Stimulated activated effector memory CD8-positive, alpha-beta T cell treated with anti-CD3 and anti-CD28 coated beads, Interleukin-12 subunit alpha, Interleukin-12 subunit beta, amount 100 ng/mL, for 72 hours (primary cell): Measurements from ENCODE around the gene CMIP.
A peak's percentile ranks its signal among the peaks of the same experiment; 100 is the strongest.

Source experiments
- ATAC-seq: fragments of 150-1000 bp; cut with Tn5 transposase; 2 replicates; pipeline ENCODE4 v1.10.0; 2021
- DNase-seq, 2 donors: peaks; one replicate each; pipeline ENCODE4 v3.0.0; 2021 to 2022; ENCODE audit warnings: low spot score in 2 of 2
- H3K27ac Mint-ChIP-seq: one replicate; pipeline ENCODE4 v1.8.0; 2022; ENCODE audit warnings: mild to moderate bottlenecking, mixed read lengths
- H3K36me3 Mint-ChIP-seq: one replicate; pipeline ENCODE4 v1.8.0; 2022; ENCODE audit warnings: mild to moderate bottlenecking, mixed read lengths
- H3K4me1 Mint-ChIP-seq: one replicate; pipeline ENCODE4 v1.8.0; 2022; ENCODE audit warnings: mixed read lengths
- H3K4me3 Mint-ChIP-seq: one replicate; pipeline ENCODE4 v1.8.0; 2022; ENCODE audit warnings: mild to moderate bottlenecking, mixed read lengths
- H3K9me3 Mint-ChIP-seq: one replicate; pipeline ENCODE4 v1.8.0; 2022; ENCODE audit warnings: mixed read lengths

The CMIP gene

DNA sequence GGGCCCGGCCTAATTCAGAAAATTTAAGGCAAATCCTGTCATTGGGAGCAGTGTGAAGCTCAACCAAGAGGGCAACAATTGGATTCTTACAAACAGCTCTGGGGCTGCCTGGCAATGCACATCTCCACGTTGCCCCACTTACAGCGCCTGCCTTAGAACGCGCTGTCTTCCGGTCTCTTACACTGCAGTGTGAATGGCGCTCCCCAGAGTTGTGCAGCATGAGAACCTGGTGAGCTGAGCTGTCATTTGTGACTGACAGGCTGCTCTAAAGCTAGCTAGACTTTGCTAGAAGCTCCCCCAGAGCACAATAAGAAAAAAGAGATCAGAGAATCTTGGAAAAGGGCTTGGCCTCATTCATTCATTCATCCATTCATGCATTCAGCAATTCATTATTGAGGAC is 270.0 kb downstream of the CMIP start:
- no peak for DNase-seq
- no peak for ATAC-seq
- peaks cover 26% of the 10 kb centered on the region for H3K36me3 Mint-ChIP-seq
- peaks cover 45% of the 10 kb centered on the region for H3K4me1 Mint-ChIP-seq
- peak overlapping the region; percentile 17 for H3K27ac Mint-ChIP-seq
- peak overlapping the region; percentile 39 for H3K4me3 Mint-ChIP-seq
- no peaks in the 10 kb centered on the region for H3K9me3 Mint-ChIP-seq

DNA sequence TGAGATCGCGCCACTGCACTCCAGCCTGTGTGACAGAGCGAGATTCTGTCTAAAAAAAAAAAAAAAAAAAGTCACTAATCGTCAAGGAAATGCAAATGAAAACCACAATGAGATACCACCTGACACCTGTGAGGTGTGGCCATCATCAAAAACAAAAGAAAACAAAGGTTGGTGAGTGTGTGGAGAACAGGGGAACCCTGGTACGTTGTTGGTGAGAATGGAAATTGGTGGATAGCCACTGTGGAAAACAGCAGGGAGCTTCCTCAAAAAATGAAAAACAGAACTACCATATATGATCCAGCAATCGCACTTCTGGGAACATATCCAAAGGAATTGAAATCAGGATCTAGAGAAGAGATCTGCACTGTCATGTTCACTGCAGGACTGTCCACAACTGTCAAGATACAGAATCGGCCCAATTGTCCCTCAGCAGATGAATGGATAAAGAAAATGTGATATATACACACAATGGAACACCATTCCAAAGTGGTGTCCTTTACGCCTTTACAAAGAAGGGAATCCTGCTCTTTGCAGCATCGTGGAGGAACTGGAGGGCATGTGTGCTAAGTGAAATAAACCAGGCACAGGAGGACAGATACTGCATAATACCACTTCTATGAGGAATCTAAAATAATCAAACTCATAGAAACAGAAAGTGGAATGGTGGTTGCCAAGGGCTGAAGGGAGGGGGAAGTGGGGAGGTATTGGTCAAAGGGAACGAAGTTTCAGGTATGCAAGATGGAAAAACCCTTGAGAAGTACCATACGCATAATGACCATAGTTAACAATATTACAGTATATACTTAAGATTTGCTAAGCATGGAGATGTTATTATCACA is 271.0 kb downstream of the CMIP start:
- peak; percentile 29 for ATAC-seq
- no peak for DNase-seq
- peaks cover 26% of the 10 kb centered on the region for H3K36me3 Mint-ChIP-seq
- H3K27ac Mint-ChIP-seq, result peak overlapping the region; percentile 17
- H3K4me3 Mint-ChIP-seq, result peak overlapping the region; percentile 39
- peaks cover 47% of the 10 kb centered on the region for H3K4me1 Mint-ChIP-seq
- H3K9me3 Mint-ChIP-seq, result no peaks in the 10 kb centered on the region

- H3K36me3 Mint-ChIP-seq, result peaks cover 18% of the 10 kb centered on the region
- DNase-seq (peak in 1 of 2 donors; percentile 59), ATAC-seq (peak; percentile 65)
- peak overlapping the region; percentile 70 for H3K27ac Mint-ChIP-seq
- H3K4me3 Mint-ChIP-seq, result peak overlapping the region; percentile 72
- H3K4me1 Mint-ChIP-seq, result peaks cover 47% of the 10 kb centered on the region
- H3K9me3 Mint-ChIP-seq, result peaks cover 1% of the 10 kb centered on the region
Measured at GRCh38 chr16:81716478-81717225, 272.0 kb downstream of the CMIP start.

- peak overlapping the region; percentile 72 for H3K4me3 Mint-ChIP-seq
- H3K4me1 Mint-ChIP-seq, result peaks cover 47% of the 10 kb centered on the region
- peaks cover 11% of the 10 kb centered on the region for H3K36me3 Mint-ChIP-seq
- peaks cover 2% of the 10 kb centered on the region for H3K9me3 Mint-ChIP-seq
- DNase-seq (peak in 1 of 2 donors; percentile 69), ATAC-seq (peak; percentile 69)
- peak overlapping the region; percentile 90 for H3K27ac Mint-ChIP-seq
Measured at GRCh38 chr16:81717662-81718189, 273.1 kb downstream of the CMIP start.

DNA sequence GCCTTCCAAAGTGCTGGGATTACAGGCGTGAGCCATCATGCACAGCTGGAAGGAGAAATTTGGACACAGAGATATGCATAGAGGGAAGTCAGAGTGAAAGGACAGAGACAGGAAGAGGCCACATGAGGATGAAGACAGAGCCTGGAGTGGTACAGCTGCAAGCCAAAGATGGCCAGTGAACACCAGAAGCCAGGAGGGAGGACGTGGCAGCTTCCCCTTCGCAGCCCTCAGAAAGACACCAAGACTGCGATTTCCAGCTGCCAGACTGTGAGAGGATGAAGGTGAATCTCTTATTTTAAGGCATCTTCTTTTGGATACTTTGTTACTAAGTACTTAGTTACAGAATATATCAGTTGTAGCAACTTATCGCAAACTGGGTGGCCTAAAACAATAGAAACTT is 274.0 kb downstream of the CMIP start:
- Mint-ChIP-seq H3K9me3 (peaks cover 2% of the 10 kb centered on the region), H3K4me1 (peaks cover 47% of the 10 kb centered on the region), H3K4me3 (peak overlapping the region; percentile 72), H3K36me3 (peaks cover 9% of the 10 kb centered on the region), H3K27ac (peak overlapping the region; percentile 90)
- ATAC-seq (peak; percentile 17), DNase-seq (peak in 1 of 2 donors; percentile 56)

GRCh38 chr16:81719993-81720392 is 275.4 kb downstream of the CMIP start:
- Mint-ChIP-seq H3K4me1 (peaks cover 42% of the 10 kb centered on the region), H3K27ac (peak overlapping the region; percentile 90), H3K9me3 (peaks cover 2% of the 10 kb centered on the region), H3K4me3 (peak overlapping the region; percentile 72), H3K36me3 (peaks cover 5% of the 10 kb centered on the region)
- DNase-seq (no peak), ATAC-seq (no peak)

DNA sequence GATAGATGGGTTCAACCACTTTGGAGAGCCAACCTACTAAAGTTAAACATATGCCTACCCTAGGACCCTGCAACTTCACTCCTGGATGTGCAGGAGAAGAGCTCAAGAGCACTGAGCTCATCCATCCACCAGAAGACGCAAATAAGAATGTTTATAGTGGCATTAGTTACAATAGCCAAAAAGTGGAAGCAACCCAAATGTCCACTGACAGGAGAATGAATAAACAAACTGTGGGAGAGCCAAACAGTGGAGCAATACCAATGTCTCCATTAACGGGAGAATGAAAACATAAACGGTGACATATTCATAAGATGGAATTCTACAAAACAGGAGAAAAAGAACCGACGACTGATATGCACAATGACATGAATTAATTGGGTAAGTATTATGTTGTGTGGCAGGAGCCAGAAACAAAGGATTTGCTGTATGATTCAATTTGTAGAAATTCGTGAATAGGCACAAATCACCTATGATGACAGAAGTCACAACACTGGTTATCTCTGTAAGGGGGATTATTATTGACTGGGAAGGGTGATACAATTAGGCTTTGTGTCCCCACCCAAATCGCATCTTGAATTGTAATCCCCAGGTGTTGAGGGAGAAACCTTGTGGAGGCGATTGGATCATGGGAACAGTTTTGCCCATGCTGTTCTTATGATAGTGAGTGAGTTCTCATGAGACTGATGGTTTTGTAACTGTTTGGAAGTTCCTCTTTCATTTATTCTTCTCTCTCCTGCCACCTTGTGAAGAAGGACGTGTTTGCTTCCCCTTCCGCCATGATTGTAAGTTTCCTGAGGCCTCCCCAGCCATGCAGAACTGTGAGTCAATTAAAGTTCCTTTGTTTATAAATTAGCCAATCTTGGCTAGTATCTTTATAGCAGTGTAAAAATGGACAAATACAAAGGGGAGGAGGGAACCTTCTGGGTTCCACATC is 276.6 kb downstream of the CMIP start:
- ATAC-seq (no peak), DNase-seq (no peak)
- H3K27ac Mint-ChIP-seq, result no peak overlapping the region
- H3K9me3 Mint-ChIP-seq, result peaks cover 2% of the 10 kb centered on the region
- peaks cover 30% of the 10 kb centered on the region for H3K4me1 Mint-ChIP-seq
- no peaks in the 10 kb centered on the region for H3K36me3 Mint-ChIP-seq
- H3K4me3 Mint-ChIP-seq, result no peak overlapping the region

GRCh38 chr16:81723098-81723723 is 278.6 kb downstream of the CMIP start:
- no peak overlapping the region for H3K4me3 Mint-ChIP-seq
- ATAC-seq (peak; percentile 84), DNase-seq (peak; percentile 41 to 63)
- H3K9me3 Mint-ChIP-seq, result peaks cover 2% of the 10 kb centered on the region
- H3K4me1 Mint-ChIP-seq, result peaks cover 16% of the 10 kb centered on the region
- no peak overlapping the region for H3K27ac Mint-ChIP-seq
- H3K36me3 Mint-ChIP-seq, result no peaks in the 10 kb centered on the region

- Mint-ChIP-seq H3K4me1 (peaks cover 29% of the 10 kb centered on the region), H3K9me3 (no peaks in the 10 kb centered on the region), H3K36me3 (no peaks in the 10 kb centered on the region), H3K27ac (peak overlapping the region; percentile 79), H3K4me3 (peak overlapping the region; percentile 22)
- no peak for ATAC-seq
- no peak for DNase-seq
Measured at GRCh38 chr16:81728435-81728834, 283.8 kb downstream of the CMIP start.

DNA sequence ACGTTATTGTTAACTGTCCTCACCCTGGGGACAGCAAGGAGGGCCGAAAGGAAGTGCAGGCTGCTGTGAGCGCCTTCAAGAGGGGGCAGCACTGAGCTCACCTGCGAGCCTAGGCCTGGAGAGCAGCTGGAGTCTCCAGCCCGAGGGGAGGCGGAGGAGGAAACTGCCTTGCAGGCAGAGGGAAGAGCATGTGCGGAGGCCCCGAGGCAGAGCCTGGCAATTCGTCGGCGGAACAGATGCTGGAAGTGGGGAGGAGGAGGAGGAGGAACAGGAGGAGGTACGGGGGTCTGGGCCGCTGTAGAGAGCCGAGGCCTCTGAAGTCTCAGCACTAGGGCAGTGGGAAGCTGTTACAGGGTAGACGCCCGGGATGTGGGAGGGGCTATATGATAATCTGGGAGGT is 284.8 kb downstream of the CMIP start:
- Mint-ChIP-seq H3K4me1 (peaks cover 29% of the 10 kb centered on the region), H3K4me3 (peak overlapping the region; percentile 84), H3K27ac (peak overlapping the region; percentile 89), H3K36me3 (no peaks in the 10 kb centered on the region), H3K9me3 (no peaks in the 10 kb centered on the region)
- ATAC-seq (no peak), DNase-seq (no peak)

- Mint-ChIP-seq H3K36me3 (no peaks in the 10 kb centered on the region), H3K9me3 (no peaks in the 10 kb centered on the region), H3K4me3 (peak overlapping the region; percentile 84), H3K27ac (peak overlapping the region; percentile 89), H3K4me1 (peaks cover 29% of the 10 kb centered on the region)
- peak; percentile 43 to 81 for DNase-seq
- peak; percentile 90 for ATAC-seq
Measured at GRCh38 chr16:81730090-81731051, 285.8 kb downstream of the CMIP start.

GRCh38 chr16:81731649-81732048 is 287.0 kb downstream of the CMIP start:
- H3K4me1 Mint-ChIP-seq, result peaks cover 29% of the 10 kb centered on the region
- H3K4me3 Mint-ChIP-seq, result no peak overlapping the region
- no peak for DNase-seq

DNA sequence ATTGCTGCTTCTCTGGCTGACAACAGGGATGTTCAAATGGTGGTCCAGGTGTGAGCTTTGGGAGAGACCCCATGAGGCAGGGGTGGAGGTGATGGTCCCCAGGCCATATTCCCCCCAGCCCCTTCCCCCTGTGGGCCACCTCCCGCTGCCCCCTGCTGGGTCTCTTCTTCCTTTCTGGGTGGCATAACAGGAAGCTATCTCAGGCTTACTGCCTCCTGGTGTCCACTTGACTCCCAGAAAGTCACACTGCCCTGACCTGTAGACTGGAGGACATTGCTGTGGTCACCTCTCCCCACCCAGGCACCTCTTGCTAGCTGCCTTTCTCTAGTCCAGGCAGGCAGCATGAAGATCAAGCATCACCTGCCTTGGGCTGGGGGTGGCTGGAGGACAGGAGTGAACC is 288.1 kb downstream of the CMIP start:
- no peaks in the 10 kb centered on the region for H3K9me3 Mint-ChIP-seq
- peaks cover 30% of the 10 kb centered on the region for H3K4me1 Mint-ChIP-seq
- no peak for DNase-seq
- H3K36me3 Mint-ChIP-seq, result no peaks in the 10 kb centered on the region
- no peak overlapping the region for H3K4me3 Mint-ChIP-seq
- no peak for ATAC-seq
- H3K27ac Mint-ChIP-seq, result no peak overlapping the region

More at GRCh38 chr16:81731649-81732048, 287.0 kb downstream of the CMIP start:
- H3K27ac Mint-ChIP-seq, result no peak overlapping the region
- no peak for ATAC-seq
- no peaks in the 10 kb centered on the region for H3K9me3 Mint-ChIP-seq
- no peaks in the 10 kb centered on the region for H3K36me3 Mint-ChIP-seq
